H9 (cell line): Measurements from ENCODE around the gene TRNT1. TPM values are rescaled to one million over a fixed set of nuclear protein-coding genes. Genes with fewer than 3 reads are reported as not detected.

Experiments
- DNase-seq: peaks from one replicate; pipeline ENCODE4 v3.0.0-alpha.2; 2017
- H2AFZ ChIP-seq: one replicate; pipeline ENCODE4 v1.6.1; 2013; ENCODE audit warnings: mild to moderate bottlenecking, low read length, control low read depth, moderate library complexity
- H2AK5ac ChIP-seq: 2 replicates; pipeline ENCODE4 v1.6.1; 2013; ENCODE audit warnings: low read length, control low read depth, mixed read lengths; ENCODE audit not compliant: insufficient read length
- H2BK120ac ChIP-seq: one replicate; pipeline ENCODE4 v1.6.1; 2013; ENCODE audit warnings: low read depth, mild to moderate bottlenecking, low read length, control low read depth, inconsistent platforms; ENCODE audit not compliant: poor library complexity, severe bottlenecking
- H2BK12ac ChIP-seq: 2 replicates; pipeline ENCODE4 v1.6.1; 2013; ENCODE audit warnings: low read length, control low read depth, mixed read lengths, low read depth; ENCODE audit not compliant: insufficient read length
- H2BK15ac ChIP-seq: 2 replicates; pipeline ENCODE4 v1.6.1; 2013; ENCODE audit warnings: low read depth, low read length, control low read depth
- H2BK20ac ChIP-seq: one replicate; pipeline ENCODE4 v1.6.1; 2013; ENCODE audit warnings: low read depth, mild to moderate bottlenecking, low read length, control low read depth, inconsistent platforms; ENCODE audit not compliant: poor library complexity, severe bottlenecking
- H2BK5ac ChIP-seq: 2 replicates; pipeline ENCODE4 v1.6.1; 2013; ENCODE audit warnings: low read length, control low read depth, mixed read lengths; ENCODE audit not compliant: insufficient read length
- H3K14ac ChIP-seq: 2 replicates; pipeline ENCODE4 v1.6.1; 2013; ENCODE audit warnings: low read length, control low read depth; ENCODE audit not compliant: insufficient read depth
- H3K18ac ChIP-seq: 2 replicates; pipeline ENCODE4 v1.6.1; 2013; ENCODE audit warnings: low read depth, mild to moderate bottlenecking, mixed read lengths, low read length, control low read depth; ENCODE audit not compliant: insufficient read length
- H3K23ac ChIP-seq: 2 replicates; pipeline ENCODE4 v1.6.1; 2013; ENCODE audit warnings: low read length, control low read depth, mixed read lengths, low read depth; ENCODE audit not compliant: insufficient read length
- H3K23me2 ChIP-seq: 2 replicates; pipeline ENCODE4 v1.6.1; 2013; ENCODE audit warnings: low read depth, mild to moderate bottlenecking, mixed read lengths, low read length, control low read depth; ENCODE audit not compliant: insufficient read length, poor library complexity, severe bottlenecking
- H3K27ac ChIP-seq: 2 replicates; pipeline ENCODE4 v1.5.1; 2013; ENCODE audit warnings: low read length, control low read depth, mixed read lengths, low read depth; ENCODE audit not compliant: insufficient read length
- H3K27me3 ChIP-seq: 2 replicates; pipeline ENCODE4 v1.6.1; 2013; ENCODE audit warnings: low read length, control low read depth, inconsistent platforms; ENCODE audit not compliant: insufficient read depth
- H3K4ac ChIP-seq: 2 replicates; pipeline ENCODE4 v1.6.1; 2013; ENCODE audit warnings: low read depth, mild to moderate bottlenecking, control low read depth, inconsistent platforms, low read length, moderate library complexity
- H3K4me1 ChIP-seq: 2 replicates; pipeline ENCODE4 v1.6.1; 2013; ENCODE audit warnings: low read length, control low read depth, inconsistent platforms; ENCODE audit not compliant: insufficient read depth
- H3K4me2 ChIP-seq: 2 replicates; pipeline ENCODE4 v1.6.1; 2013; ENCODE audit warnings: low read length, control low read depth, mixed read lengths; ENCODE audit not compliant: insufficient read length, insufficient read depth
- H3K56ac ChIP-seq: 2 replicates; pipeline ENCODE4 v1.6.1; 2013; ENCODE audit warnings: low read depth, mild to moderate bottlenecking, mixed read lengths, low read length, control low read depth; ENCODE audit not compliant: insufficient read length
- H3K79me1 ChIP-seq: 2 replicates; pipeline ENCODE4 v1.6.1; 2013; ENCODE audit warnings: low read depth, mild to moderate bottlenecking, moderate library complexity, low read length, control low read depth, inconsistent platforms; ENCODE audit not compliant: insufficient read depth, poor library complexity, severe bottlenecking
- H3K79me2 ChIP-seq: 2 replicates; pipeline ENCODE4 v1.6.1; 2013; ENCODE audit warnings: low read length, control low read depth, inconsistent platforms; ENCODE audit not compliant: insufficient read depth
- H3K9ac ChIP-seq: 2 replicates; pipeline ENCODE4 v1.6.1; 2013; ENCODE audit warnings: low read length, control low read depth, mixed read lengths; ENCODE audit not compliant: insufficient read length; ENCODE audit errors: extremely low read depth
- H3K9me3 ChIP-seq: one replicate; pipeline ENCODE4 v1.6.1; 2013; ENCODE audit warnings: low read depth, low read length, inconsistent platforms; ENCODE audit not compliant: control insufficient read depth
- H3T11ph ChIP-seq: one replicate; pipeline ENCODE4 v1.6.1; 2013; ENCODE audit warnings: mild to moderate bottlenecking, low read length, control low read depth, inconsistent platforms
- H4K20me1 ChIP-seq: one replicate; pipeline ENCODE4 v1.6.1; 2013; ENCODE audit not compliant: control insufficient read depth, insufficient read length, insufficient read depth
- H4K5ac ChIP-seq: 2 replicates; pipeline ENCODE4 v1.6.1; 2013; ENCODE audit warnings: low read depth, mild to moderate bottlenecking, mixed read lengths, low read length, control low read depth; ENCODE audit not compliant: insufficient read length
- H4K8ac ChIP-seq: replicated peaks from 2 replicates; pipeline ENCODE4 v1.6.1; 2013; ENCODE audit warnings: low read length, control low read depth, mixed read lengths, low read depth; ENCODE audit not compliant: insufficient read length
- H4K91ac ChIP-seq: 2 replicates; pipeline ENCODE4 v1.6.1; 2013; ENCODE audit warnings: low read depth, mild to moderate bottlenecking, moderate library complexity, mixed read lengths, low read length, control low read depth; ENCODE audit not compliant: insufficient read length
- H3K27ac Mint-ChIP-seq, 3 experiments: 2 replicates in 2 of 3; 3 replicates in 1 of 3; pipeline ENCODE4 v1.8.0; 2020 to 2021; ENCODE audit warnings: mixed read lengths in 3 of 3, mild to moderate bottlenecking in 1 of 3, moderate library complexity in 1 of 3
- H3K27me3 Mint-ChIP-seq: 2 replicates; pipeline ENCODE4 v1.8.0; 2021; ENCODE audit warnings: low read depth, mild to moderate bottlenecking, moderate library complexity, mixed read lengths
- H3K36me3 Mint-ChIP-seq, 3 experiments: 2 replicates in 2 of 3; 3 replicates in 1 of 3; pipeline ENCODE4 v1.8.0; 2020 to 2021; ENCODE audit warnings: low read depth in 3 of 3, mixed read lengths in 3 of 3; ENCODE audit not compliant: insufficient read depth in 1 of 3
- H3K4me1 Mint-ChIP-seq, 2 experiments: 2 replicates each; pipeline ENCODE4 v1.8.0; 2020; ENCODE audit warnings: mixed read lengths in 2 of 2
- H3K4me3 Mint-ChIP-seq, 2 experiments: 2 replicates in 1 of 2; 3 replicates in 1 of 2; pipeline ENCODE4 v1.8.0; 2020 to 2021; ENCODE audit warnings: mild to moderate bottlenecking in 2 of 2, mixed read lengths in 2 of 2, moderate library complexity in 1 of 2
- H3K9me3 Mint-ChIP-seq, 2 experiments: 2 replicates in 1 of 2; 3 replicates in 1 of 2; pipeline ENCODE4 v1.8.0; 2020; ENCODE audit warnings: mild to moderate bottlenecking in 2 of 2, mixed read lengths in 2 of 2, moderate library complexity in 1 of 2
- CTCF ChIP-seq: fragments of 200-600 bp; sonication (generic); conservative IDR thresholded peaks from 3 replicates; pipeline ENCODE4 v1.8.0; 2021; ENCODE audit warnings: antibody characterized with exemption, mild to moderate bottlenecking
- WGBS: extraction: QIAGEN DNeasy Blood & Tissue Kit; methylation state at CpG from one replicate; pipeline ENCODE4 v1.1.7; 2013; ENCODE audit warnings: missing lambda C conversion rate, low lambda C conversion rate, mixed read lengths; ENCODE audit not compliant: insufficient read length; ENCODE audit errors: extremely low coverage; 5-methylcytosine and 5-hydroxymethylcytosine counted together
- total RNA-seq: library from RNA; stranded (reverse); gene quantifications from 2 replicates; pipeline ENCODE4 v1.2.1, GENCODE V29; 2021

TRNT1 gene
- total RNA-seq, 1 experiment from 2014 or later, result 49.2 TPM

- Histone ChIP-seq H3K18ac (no peak overlapping the region), H3K27me3 (no peaks in the 10 kb centered on the region), H3K9me3 (no peaks in the 10 kb centered on the region), H4K8ac (no peak overlapping the region), H3K4ac (no peak overlapping the region), H3K4me2 (no peak overlapping the region), H2AFZ (no peak overlapping the region), H3K14ac (no peak overlapping the region), H2BK15ac (no peak overlapping the region), H3K23ac (no peak overlapping the region), H3K4me1 (peaks cover 4% of the 10 kb centered on the region; the same call in 1 of the 2 replicates), H4K91ac (no peak overlapping the region), H2BK12ac (no peak overlapping the region), H3T11ph (no peak overlapping the region), H3K27ac (no peak overlapping the region), H4K5ac (no peak overlapping the region), H2BK5ac (no peak overlapping the region), H3K9ac (no peak overlapping the region), H2AK5ac (no peak overlapping the region), H4K20me1 (no peaks in the 10 kb centered on the region), H3K79me1 (peaks cover 10% of the 10 kb centered on the region), H3K23me2 (no peaks in the 10 kb centered on the region), H3K56ac (no peak overlapping the region), H2BK120ac (no peak overlapping the region), H2BK20ac (no peak overlapping the region), H3K79me2 (peaks cover 12% of the 10 kb centered on the region; the same call in 1 of the 2 replicates)
- Mint-ChIP-seq H3K4me3 (no peak overlapping the region), H3K9me3 (no peaks in the 10 kb centered on the region), H3K36me3 (peaks cover 0 to 4% (median 3%) of the 10 kb centered on the region in 3 experiments; a peak in 2 of 7 replicates), H3K27ac (no peak overlapping the region), H3K4me1 (peaks cover 10 to 14% of the 10 kb centered on the region in 2 experiments), H3K27me3 (peaks cover 34% of the 10 kb centered on the region)
- no CpG with 5 or more reads among the region's 9 CpGs for WGBS
- no peak for TF ChIP-seq CTCF
- DNase-seq, result no peak
These were observed 53.7 kb downstream of the TRNT1 start for GRCh38 chr3:3180456-3180855.
